Stimulated activated memory B cell treated with anti-CD40 and anti-IgM and Interleukin-4, amounts not matched to agents 10 μg/mL and 1 μg/mL and 100 μg/mL, for 72 hours (primary cell): Measurements from ENCODE around the gene TNFRSF17.
"Not testable (repeated sequence)": the region's sequence is repeated elsewhere in the genome, so short reads cannot be mapped to it uniquely, and the experiment has no call there.

Source experiments
- ATAC-seq: fragments of 150-1000 bp; cut with Tn5 transposase; 2 replicates; pipeline ENCODE4 v1.10.0; 2021
- H3K27ac Mint-ChIP-seq: one replicate; pipeline ENCODE4 v1.8.0; 2022; ENCODE audit warnings: mild to moderate bottlenecking, mixed read lengths
- H3K27me3 Mint-ChIP-seq: one replicate; pipeline ENCODE4 v1.8.0; 2022; ENCODE audit warnings: mixed read lengths
- H3K36me3 Mint-ChIP-seq: one replicate; pipeline ENCODE4 v1.8.0; 2022; ENCODE audit warnings: mixed read lengths
- H3K4me1 Mint-ChIP-seq: one replicate; pipeline ENCODE4 v1.8.0; 2022; ENCODE audit warnings: mixed read lengths
- H3K4me3 Mint-ChIP-seq: one replicate; pipeline ENCODE4 v1.8.0; 2022; ENCODE audit warnings: mild to moderate bottlenecking, moderate library complexity, mixed read lengths
- H3K9me3 Mint-ChIP-seq: one replicate; pipeline ENCODE4 v1.8.0; 2022; ENCODE audit warnings: mixed read lengths

Gene TNFRSF17

DNA sequence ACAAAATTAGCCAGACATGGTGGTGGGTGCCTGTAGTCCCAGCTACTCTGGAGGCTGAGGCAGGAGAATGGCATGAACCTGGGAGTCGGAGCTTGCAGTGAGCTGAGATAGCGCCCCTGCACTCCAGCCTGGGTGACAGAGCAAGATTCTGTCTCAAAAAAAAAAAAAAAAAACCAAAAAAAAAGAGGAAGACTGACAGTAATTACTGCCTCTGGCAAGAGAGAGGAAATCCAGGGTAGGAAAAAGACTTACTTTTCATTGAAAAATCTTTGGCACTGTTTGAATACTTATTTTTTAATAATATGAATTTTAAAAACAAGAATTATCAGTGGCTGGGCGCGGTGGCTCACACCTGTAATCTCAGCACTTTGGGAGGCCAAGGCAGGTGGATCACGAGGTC, 2.6 kb upstream of the TNFRSF17 start:
- H3K36me3 Mint-ChIP-seq, H3K9me3 Mint-ChIP-seq: not testable (repeated sequence)
- peak overlapping the region; percentile 96 for H3K27ac Mint-ChIP-seq

DNA sequence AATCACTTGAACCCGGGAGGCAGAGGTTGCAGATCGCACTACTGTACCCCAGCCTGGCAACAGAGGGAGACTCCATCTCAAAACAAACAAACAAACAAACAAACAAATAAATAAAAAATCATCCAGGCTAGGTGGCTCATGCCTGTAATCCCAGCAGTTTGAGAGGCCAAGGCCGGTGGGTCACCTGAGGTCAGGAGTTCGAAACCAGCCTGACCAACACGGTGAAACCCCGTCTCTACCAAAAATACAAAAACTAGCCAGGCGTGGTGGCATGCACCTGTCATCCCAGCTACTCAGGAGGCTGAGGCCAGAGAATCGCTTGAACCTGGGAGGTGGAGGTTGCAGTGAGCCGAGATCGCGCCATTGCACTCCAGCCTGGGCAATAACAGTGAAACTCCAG, 2.0 kb upstream of the TNFRSF17 start:
- H3K27ac Mint-ChIP-seq = peak overlapping the region; percentile 96
- ATAC-seq, H3K27me3 Mint-ChIP-seq, H3K4me3 Mint-ChIP-seq, H3K9me3 Mint-ChIP-seq, H3K36me3 Mint-ChIP-seq: not testable (repeated sequence)
- peaks cover 76% of the 10 kb centered on the region for H3K4me1 Mint-ChIP-seq

More for the DNA sequence above, 2.6 kb upstream of the TNFRSF17 start:
- ATAC-seq, H3K27me3 Mint-ChIP-seq, H3K4me3 Mint-ChIP-seq: not testable (repeated sequence)
- H3K4me1 Mint-ChIP-seq = peaks cover 73% of the 10 kb centered on the region

DNA sequence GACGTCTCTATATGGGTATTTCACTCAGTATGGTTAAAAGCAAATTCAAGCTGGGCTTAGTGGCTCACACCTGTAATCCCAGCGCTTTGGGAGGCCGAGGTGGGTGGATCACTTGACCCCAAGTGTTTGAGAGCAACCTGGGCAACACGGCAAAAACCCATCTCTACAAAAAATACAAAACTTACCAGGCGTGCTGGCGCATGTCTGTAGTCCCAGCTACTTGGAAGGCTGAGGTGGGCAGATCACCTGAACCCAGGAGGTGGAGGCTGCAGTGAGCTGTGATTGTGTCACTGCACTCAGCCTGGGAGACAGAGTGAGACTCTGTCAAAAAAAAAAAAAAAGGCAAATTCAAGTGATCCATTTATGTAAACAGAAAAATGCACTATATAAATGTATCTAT, 1.3 kb upstream of the TNFRSF17 start:
- Mint-ChIP-seq H3K4me3 (no peak overlapping the region), H3K27ac (peak overlapping the region; percentile 96)
- no peak for ATAC-seq

DNA sequence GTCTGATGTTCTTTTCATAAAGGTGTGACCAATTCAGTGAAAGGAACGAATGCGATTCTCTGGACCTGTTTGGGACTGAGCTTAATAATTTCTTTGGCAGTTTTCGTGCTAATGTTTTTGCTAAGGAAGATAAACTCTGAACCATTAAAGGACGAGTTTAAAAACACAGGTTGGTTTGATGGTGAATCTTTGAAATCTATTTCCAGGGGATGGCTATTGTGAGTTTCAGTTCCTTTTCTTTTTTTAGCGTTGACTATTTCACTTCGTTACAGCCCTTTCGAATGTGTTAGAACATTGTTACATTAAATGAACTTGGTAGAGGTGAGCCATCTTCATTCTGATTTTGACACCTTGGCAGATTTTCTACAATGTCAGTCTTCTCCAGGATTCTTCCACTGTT, 1.2 kb downstream of the TNFRSF17 start:
- H3K4me1 Mint-ChIP-seq = peaks cover 59% of the 10 kb centered on the region
- peak overlapping the region; percentile 96 for H3K27ac Mint-ChIP-seq
- no peaks in the 10 kb centered on the region for H3K27me3 Mint-ChIP-seq
- ATAC-seq = peak; percentile 67
- peaks cover 15% of the 10 kb centered on the region for H3K36me3 Mint-ChIP-seq
- H3K9me3 Mint-ChIP-seq = no peaks in the 10 kb centered on the region
- peak overlapping the region; percentile 79 for H3K4me3 Mint-ChIP-seq

More for the DNA sequence above, 1.3 kb upstream of the TNFRSF17 start:
- H3K4me1 Mint-ChIP-seq = peaks cover 75% of the 10 kb centered on the region
- peaks cover 10% of the 10 kb centered on the region for H3K36me3 Mint-ChIP-seq
- no peaks in the 10 kb centered on the region for H3K27me3 Mint-ChIP-seq
- no peaks in the 10 kb centered on the region for H3K9me3 Mint-ChIP-seq

DNA sequence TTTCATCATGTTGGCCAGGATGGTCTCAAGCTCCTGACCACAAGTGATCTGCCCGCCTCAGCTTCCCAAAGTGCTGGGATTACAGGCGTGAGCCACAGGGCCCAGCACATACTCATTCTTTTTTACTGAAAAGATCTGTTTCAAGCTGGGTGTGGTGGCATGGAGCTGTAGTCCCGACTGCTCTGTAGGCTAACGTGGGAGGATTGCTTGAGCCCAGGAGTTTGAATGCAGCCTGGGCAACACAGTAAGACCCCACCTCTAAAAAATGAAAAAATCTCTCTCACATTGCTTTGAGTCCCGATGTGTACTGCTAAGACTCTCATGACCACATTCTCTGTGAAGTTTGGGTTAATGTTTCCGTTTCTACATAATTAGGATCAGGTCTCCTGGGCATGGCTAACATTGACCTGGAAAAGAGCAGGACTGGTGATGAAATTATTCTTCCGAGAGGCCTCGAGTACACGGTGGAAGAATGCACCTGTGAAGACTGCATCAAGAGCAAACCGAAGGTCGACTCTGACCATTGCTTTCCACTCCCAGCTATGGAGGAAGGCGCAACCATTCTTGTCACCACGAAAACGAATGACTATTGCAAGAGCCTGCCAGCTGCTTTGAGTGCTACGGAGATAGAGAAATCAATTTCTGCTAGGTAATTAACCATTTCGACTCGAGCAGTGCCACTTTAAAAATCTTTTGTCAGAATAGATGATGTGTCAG, 2.3 kb downstream of the TNFRSF17 start:
- Mint-ChIP-seq H3K36me3 (peaks cover 15% of the 10 kb centered on the region), H3K27me3 (no peaks in the 10 kb centered on the region), H3K27ac (peak overlapping the region; percentile 96), H3K4me1 (peaks cover 59% of the 10 kb centered on the region), H3K4me3 (peak overlapping the region; percentile 53), H3K9me3 (no peaks in the 10 kb centered on the region)
- no peak for ATAC-seq

DNA sequence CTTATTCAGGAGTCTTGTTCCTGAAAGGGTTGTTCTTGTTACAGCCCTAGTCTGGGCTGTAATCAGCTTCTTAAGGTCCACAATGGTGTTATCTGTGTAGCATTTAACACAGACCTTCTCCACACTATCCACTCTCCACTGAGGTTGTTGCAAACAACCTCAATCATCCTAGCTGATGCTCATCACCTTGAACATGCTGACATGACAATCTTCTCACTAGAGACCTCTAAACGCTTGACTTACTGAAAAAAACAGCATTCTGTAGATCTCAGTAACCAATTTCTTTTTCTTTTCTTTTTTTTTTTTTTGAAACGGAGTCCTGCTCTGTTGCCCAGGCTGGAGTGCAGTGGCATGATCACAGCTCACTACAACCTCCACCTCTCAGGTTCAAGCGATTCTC, 3.6 kb downstream of the TNFRSF17 start:
- Mint-ChIP-seq H3K9me3 (no peaks in the 10 kb centered on the region), H3K4me3 (no peak overlapping the region), H3K27ac (no peak overlapping the region), H3K4me1 (peaks cover 47% of the 10 kb centered on the region), H3K36me3 (peaks cover 16% of the 10 kb centered on the region), H3K27me3 (no peaks in the 10 kb centered on the region)
- ATAC-seq = no peak

DNA sequence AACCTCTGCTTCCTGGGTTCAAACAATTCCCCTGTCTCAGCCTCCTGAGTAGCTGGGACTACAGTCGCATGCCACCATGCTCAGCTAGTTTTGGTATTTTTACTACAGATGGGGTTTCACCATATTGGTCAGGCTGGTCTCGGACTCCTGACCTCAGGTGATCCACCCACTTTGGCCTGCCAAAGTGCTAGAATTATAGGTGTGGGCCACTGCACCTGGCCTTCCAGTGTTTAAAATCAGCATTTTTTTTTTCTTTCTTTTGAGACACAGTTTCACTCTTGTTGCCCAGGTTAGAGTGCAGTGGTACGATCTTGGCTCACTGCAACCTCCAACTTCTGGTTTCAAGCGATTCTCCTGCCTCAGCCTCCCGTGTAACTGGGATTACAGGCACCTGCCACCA, 5.3 kb downstream of the TNFRSF17 start:
- Mint-ChIP-seq H3K4me1 (peaks cover 32% of the 10 kb centered on the region), H3K36me3 (peaks cover 24% of the 10 kb centered on the region), H3K27ac (peak overlapping the region; percentile 65)
- not testable (repeated sequence) for ATAC-seq, H3K9me3 Mint-ChIP-seq, H3K27me3 Mint-ChIP-seq, H3K4me3 Mint-ChIP-seq

DNA sequence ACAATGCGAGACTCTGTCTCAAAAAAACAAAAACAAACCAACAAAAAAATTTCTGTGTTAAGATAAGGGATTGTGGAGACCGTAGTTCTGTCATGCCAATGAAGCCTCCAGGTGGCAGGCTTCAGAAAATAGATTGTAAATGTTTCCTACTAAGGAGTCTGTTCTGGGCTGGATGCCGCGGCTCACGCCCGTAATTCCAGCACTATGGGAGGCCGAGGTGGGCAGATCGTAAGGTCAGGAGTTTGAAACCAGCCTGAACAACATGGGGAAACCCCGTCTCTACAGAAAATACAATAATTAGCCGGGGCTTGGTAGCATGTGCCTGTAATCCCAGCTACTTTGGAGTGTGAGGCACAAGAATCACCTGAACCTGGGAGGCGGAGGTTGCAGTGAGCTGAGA, 7.1 kb downstream of the TNFRSF17 start:
- H3K9me3 Mint-ChIP-seq = no peaks in the 10 kb centered on the region
- ATAC-seq = no peak
- H3K4me3 Mint-ChIP-seq = no peak overlapping the region
- H3K27me3 Mint-ChIP-seq = no peaks in the 10 kb centered on the region
- H3K27ac Mint-ChIP-seq = no peak overlapping the region
- H3K36me3 Mint-ChIP-seq = peaks cover 31% of the 10 kb centered on the region
- peaks cover 30% of the 10 kb centered on the region for H3K4me1 Mint-ChIP-seq

DNA sequence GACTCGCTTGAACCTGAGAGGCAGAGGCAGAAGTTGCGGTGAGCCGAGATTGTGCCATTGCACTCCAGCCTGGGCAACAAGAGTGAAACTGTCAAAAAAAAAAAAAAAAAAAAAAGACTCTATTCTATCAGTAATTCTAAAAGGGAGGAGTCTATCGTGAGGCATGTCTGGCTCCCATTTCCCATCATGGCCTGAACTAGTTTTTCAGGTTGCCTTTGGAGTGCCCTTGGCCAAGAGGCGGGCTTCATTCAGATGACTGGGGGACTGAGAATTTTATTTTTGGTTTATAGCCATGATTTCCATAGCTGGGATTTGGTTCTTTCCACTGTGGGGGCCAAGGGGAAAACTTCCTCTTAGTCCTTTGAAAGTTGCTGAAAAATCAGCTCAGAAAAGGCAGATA, 8.1 kb downstream of the TNFRSF17 start:
- H3K27me3 Mint-ChIP-seq = no peaks in the 10 kb centered on the region
- H3K36me3 Mint-ChIP-seq = peaks cover 29% of the 10 kb centered on the region
- peaks cover 33% of the 10 kb centered on the region for H3K4me1 Mint-ChIP-seq
- H3K4me3 Mint-ChIP-seq = no peak overlapping the region
- no peak for ATAC-seq
- H3K9me3 Mint-ChIP-seq = no peaks in the 10 kb centered on the region
- peak overlapping the region; percentile 37 for H3K27ac Mint-ChIP-seq

DNA sequence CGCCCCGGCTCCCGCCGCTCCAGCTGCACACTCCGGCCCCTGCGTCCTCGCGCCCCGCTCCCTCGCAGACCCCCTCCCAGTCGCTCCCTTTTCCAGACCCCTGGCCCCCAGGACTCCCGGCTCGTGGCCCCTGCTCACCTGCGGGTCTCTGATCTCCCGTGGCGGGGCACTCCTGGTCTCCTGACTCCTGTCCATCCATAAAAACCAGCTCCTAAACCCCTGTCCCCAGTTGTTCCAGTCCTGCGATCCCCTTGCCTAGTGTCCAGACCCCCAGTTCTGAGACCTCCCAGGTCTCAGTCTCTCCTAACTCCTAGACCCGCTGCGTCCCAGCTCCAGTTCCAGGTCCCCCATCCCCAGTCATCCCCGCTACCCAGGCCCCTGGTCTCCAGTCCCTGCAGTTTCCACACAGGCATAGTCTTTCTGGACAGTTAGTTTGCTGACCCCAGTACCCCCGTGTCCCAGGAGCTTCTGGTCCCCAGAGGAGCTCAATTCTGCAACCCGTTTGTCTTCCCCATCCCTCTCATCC, 11.9 kb downstream of the TNFRSF17 start:
- Mint-ChIP-seq H3K4me1 (peaks cover 61% of the 10 kb centered on the region), H3K4me3 (peak overlapping the region; percentile 86)
- ATAC-seq = peak; percentile 14

DNA sequence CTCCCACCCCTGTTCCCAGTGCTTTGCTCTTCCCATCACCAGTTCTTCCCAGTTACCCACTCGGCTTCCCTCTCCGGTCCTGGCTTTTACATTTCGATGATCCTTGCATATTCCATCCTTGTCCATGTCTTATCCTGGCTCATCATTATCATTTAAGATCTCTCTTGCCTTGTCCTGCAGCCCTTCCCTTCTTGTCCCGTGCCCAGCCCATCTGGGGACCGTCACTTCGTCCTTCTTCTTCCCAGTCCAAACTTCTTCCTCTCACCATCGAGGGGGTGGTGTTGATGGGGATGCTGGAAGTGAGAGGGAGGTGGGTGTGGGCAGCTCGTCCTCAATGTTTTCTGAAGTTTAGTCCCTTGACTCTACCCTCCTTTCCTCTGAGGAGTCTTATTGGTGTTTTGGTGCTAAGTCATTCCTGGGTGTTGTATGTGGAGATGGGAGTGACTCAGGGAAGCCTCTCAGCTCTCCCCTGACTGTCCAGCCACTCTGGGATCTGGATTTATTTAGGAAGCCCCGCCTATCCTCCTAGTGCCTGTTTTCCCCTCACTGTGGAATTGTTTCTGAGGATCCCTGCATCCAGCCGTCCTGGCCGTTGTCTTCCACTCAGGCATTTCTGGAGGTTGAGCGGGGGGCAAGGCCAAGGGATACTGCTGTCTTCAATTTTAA, 12.5 kb downstream of the TNFRSF17 start:
- H3K4me3 Mint-ChIP-seq = peak overlapping the region; percentile 86
- H3K9me3 Mint-ChIP-seq = no peaks in the 10 kb centered on the region
- no peak for ATAC-seq
- no peaks in the 10 kb centered on the region for H3K27me3 Mint-ChIP-seq
- peaks cover 64% of the 10 kb centered on the region for H3K4me1 Mint-ChIP-seq
- peaks cover 33% of the 10 kb centered on the region for H3K36me3 Mint-ChIP-seq
- H3K27ac Mint-ChIP-seq = peak overlapping the region; percentile 97

More for the DNA sequence above, 11.9 kb downstream of the TNFRSF17 start:
- Mint-ChIP-seq H3K9me3 (no peaks in the 10 kb centered on the region), H3K27me3 (no peaks in the 10 kb centered on the region), H3K27ac (peak overlapping the region; percentile 97), H3K36me3 (peaks cover 33% of the 10 kb centered on the region)

DNA sequence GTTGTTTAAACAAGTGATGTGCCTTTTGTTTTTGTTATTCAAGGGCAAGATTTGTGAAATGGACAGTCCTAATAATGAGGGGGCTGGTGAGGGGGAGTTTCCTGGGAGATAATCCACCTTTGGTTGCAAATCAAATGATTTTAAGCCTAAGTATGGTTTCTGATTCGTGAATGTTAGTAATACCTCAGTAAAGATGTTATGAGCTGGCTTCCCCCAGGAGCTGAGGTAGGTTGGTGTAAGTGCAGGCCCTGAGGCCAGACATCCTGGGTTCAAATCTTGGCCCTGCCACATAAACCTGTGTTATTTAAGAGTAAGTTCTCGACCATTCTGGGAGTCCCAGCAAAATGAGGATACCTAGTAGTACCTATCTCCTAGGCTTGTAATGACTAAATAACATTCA, 13.1 kb downstream of the TNFRSF17 start:
- no peak for ATAC-seq
- Mint-ChIP-seq H3K27ac (peak overlapping the region; percentile 97), H3K27me3 (no peaks in the 10 kb centered on the region), H3K9me3 (no peaks in the 10 kb centered on the region), H3K36me3 (peaks cover 33% of the 10 kb centered on the region), H3K4me3 (peak overlapping the region; percentile 86), H3K4me1 (peaks cover 64% of the 10 kb centered on the region)

DNA sequence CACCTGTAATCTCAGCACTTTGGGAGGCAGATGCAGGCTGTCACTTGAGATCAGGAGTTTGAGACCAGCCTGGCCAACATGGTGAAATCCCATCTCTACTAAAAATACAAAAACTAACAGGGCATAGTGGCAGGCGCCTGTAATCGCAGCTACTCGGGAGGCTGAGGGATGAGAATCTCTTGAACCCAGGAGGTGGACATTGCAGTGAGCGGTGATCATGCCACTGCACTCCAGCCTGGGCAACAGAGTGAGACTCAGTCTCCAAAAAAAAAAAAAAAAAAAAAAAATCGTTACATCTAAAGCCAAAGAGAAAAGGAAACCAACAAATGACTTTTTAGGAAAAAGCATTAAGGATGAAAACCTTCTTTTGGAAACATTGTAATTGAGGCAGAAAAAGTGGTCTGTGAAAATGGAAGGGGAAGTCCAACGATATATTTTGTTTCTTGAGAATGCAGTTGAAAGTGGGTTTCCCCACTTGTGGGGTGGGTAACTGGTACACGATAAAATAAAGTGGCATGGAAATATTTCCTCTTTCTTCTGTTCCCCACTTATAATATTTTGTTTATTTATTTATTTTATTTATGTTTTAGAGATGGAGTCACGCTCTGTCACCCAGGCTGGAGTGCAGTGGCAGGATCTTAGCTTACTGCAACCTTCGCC, 14.1 kb downstream of the TNFRSF17 start:
- H3K4me1 Mint-ChIP-seq = peaks cover 73% of the 10 kb centered on the region
- H3K27ac Mint-ChIP-seq = peak overlapping the region; percentile 97
- no peaks in the 10 kb centered on the region for H3K9me3 Mint-ChIP-seq
- peak overlapping the region; percentile 86 for H3K4me3 Mint-ChIP-seq
- no peaks in the 10 kb centered on the region for H3K27me3 Mint-ChIP-seq
- H3K36me3 Mint-ChIP-seq = peaks cover 35% of the 10 kb centered on the region
- no peak for ATAC-seq

DNA sequence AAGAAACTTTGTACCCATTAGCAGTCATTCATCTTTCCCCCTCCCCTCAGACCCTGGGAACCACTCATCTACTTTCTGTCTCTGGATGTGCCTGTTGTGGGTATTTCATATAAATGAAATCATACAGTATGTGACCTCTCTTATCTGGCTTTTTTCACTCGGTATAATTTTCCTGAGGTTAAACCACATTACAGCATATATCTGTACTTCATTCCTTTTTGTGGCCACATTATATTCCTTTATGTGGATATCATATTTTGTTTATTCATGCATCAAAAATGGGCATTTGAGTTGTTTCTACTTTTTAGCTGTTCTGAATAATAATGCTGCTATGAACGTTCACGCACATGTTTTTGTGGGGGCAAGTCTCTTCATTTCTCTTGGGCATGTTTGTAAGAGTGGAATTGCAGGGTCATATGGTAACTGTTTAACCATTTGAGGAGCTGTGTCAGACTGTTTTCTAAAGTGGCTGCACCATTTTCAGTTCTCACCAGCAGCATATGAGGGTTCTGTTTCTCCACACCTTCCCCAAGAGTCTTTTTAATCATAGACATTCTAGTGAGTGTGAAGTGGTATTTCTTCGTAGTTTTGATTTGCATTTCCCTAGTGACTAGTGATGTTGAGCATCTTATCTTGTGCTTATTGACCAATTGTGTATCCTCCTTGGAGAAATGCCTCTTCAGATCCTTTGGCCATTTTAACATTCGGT, 15.3 kb downstream of the TNFRSF17 start:
- ATAC-seq = peak; percentile 57

DNA sequence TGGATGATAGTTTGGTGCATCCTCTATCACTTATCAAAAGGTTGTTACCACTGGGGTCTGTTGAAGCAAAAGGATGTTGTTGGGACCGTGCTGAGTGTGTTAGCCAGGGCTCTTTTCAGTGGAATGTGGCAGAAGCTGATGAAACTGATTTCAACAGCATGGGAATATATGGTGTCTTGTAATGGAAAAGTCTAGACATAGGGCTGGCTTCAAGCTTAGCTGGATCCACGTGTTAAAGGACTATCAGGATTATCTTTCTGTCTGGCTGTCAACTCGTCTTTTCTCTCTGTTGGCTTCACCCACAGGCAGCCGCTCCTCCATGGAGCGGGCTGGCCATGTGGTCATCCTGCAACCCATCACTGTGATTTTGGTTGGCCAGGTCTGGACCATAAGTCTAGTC, 20.2 kb downstream of the TNFRSF17 start:
- Mint-ChIP-seq H3K27ac (peak overlapping the region; percentile 29), H3K36me3 (peaks cover 51% of the 10 kb centered on the region), H3K4me3 (no peak overlapping the region), H3K27me3 (no peaks in the 10 kb centered on the region), H3K9me3 (no peaks in the 10 kb centered on the region), H3K4me1 (peaks cover 80% of the 10 kb centered on the region)
- ATAC-seq = no peak

More for the DNA sequence above, 15.3 kb downstream of the TNFRSF17 start:
- no peaks in the 10 kb centered on the region for H3K9me3 Mint-ChIP-seq
- peak overlapping the region; percentile 97 for H3K27ac Mint-ChIP-seq
- H3K4me3 Mint-ChIP-seq = peak overlapping the region; percentile 70
- peaks cover 44% of the 10 kb centered on the region for H3K36me3 Mint-ChIP-seq
- H3K27me3 Mint-ChIP-seq = no peaks in the 10 kb centered on the region
- H3K4me1 Mint-ChIP-seq = peaks cover 82% of the 10 kb centered on the region
